ENCODE results near the gene PRR5.

The PRR5 gene

GRCh38 chr22:44760476-44760875 is 58.5 kb downstream of the PRR5 start:
- no peak for DNase-seq

DNA sequence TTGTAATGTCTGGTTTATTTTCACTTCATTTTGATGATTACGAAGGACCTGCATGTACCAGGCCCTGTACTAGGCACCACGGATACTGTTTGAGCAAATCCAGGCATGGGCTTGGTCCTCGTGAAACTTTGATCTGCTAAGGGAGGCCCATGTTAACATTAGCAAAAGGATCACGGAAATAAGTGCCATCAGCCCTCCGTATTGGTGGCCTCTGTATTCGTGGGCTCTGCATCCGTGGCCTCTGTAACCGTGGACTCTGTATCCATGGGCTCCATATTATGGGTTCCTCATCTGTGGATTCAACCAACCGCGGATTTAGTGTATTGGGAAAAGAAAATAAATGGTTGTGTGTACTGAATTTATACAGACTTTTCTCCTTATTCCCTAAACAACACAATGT is 59.0 kb downstream of the PRR5 start:
- no peak for DNase-seq

- DNase-seq: no peak
Observed at GRCh38 chr22:44764373-44764772, 62.4 kb downstream of the PRR5 start.

DNA sequence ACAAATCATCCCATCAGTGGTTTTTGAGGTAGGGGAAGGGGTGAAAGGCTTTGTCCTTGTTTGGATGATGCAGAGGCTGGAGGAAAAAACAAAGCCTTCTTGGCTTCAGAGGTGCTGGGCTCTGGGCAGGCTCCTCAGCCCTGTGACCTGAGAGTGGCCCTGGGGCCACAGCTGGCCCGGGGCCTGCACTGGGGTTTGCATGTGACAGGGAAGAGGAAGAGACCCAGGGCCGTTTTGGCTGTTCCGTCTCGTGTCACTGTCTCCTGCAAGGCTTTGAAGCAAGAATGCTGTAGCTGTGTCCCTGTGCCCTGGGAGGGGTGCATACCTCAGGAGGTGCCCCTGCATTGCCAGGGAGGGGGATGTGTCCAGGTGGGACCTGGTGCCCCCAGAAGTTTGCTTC is 63.0 kb downstream of the PRR5 start:
- no peak for DNase-seq

DNA sequence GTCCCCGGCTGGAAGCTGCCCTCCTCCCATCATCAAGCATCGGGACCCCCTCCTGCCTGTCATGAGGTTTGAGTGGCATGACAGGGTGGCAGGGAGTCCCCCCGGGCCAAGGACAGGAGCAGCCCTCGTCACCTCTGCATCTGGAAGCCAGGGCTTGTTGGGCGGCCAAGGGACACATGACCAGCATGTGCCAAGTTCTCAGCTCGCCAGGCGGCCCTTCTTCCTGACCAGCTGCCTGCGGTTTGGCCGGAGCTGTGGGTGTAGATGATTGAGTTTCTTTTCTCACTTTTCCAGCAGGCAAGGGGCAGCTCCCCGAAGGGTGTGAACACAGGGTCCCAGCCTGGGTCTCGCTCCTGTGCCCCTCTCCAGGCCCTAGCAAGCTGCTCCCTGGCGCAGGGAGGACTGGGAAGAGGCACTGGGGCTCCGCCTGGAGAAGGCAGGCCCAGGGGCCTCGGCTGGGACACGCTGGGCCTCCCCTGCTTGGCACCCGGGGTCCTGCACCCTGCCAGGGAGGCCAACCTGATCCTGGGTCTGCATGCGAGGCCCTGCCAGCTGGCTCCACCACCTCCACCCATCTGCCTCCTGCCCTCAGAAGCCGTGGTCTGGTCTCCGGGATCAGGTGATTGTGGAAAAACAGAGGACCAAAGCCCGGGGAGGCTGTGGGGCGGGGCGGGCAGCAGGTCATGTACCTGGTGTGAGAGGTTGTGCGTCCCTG is 63.7 kb downstream of the PRR5 start:
- DNase-seq: no peak

DNA sequence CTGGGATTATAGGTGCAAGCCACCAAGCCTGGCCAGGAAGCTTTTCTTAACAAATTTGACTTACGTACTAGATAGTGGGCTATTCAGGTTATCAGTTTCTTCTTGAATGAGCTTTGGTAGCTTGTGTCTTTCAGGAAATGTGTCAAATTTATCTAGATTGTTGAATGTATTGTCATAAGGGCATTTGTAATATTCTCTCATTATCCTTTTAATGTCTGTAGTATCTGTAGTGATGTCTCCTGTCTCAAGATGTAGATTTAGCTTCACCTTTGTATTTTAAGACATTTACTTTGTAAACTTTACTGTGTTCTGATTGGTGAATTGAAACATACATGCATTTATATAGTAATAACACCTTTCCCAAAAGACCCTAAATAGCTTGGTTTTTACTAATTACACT is 71.1 kb downstream of the PRR5 start:
- DNase-seq: no peak

DNA sequence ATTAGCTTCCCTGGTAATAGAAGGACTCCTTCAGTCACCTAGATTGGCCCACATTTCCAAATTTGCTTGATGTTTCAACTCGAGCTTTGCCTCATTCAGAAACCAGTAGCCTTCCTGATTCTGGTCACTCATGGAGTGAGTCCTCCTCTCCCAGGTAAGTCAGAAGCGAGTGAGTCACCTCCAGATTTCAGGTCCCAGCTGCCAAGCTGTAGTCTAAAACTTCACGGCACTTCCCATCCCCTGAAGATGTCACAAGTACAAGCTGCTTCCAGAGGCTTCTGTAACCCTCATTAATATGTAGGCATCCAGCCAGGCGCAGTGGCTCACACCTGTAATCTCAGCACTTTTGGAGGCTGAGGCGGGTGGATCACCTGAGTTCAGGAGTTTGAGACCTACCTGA is 73.9 kb downstream of the PRR5 start:
- no peak for DNase-seq

- no peak for DNase-seq
Observed at GRCh38 chr22:44776605-44777363, 74.8 kb downstream of the PRR5 start.

GRCh38 chr22:44777364-44777755 is 75.4 kb downstream of the PRR5 start:
- no peak for DNase-seq

GRCh38 chr22:44780876-44781449 is 79.0 kb downstream of the PRR5 start:
- DNase-seq: no peak

DNA sequence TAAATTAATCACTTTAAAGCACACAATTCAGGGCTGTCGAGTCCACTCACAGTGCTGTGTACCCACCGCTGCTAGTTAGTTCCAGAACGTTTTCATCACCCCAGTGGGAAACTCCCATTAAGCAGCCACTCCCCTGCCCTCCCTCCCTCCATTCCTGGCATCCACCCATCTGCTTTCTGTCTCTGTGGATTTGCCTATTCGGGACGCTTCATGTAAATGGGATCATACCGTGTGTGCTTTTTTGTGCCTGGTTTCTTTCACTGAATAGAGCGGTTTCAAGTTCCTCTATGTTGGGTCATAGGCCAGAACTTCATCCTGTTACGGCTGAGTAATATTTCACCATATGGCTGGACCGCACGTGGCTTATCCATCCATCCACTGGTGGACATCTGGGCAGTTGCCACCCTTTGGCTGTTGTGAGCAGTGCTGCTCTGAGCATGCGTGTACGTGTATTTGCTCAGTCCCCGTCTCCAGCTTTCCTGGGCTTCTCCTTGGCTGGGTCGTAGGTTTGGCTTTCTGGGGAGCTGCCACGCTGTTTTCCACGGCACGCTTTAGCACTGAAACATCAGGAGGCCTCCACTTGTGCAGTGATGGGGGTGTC is 80.5 kb downstream of the PRR5 start:
- DNase-seq: no peak

DNA sequence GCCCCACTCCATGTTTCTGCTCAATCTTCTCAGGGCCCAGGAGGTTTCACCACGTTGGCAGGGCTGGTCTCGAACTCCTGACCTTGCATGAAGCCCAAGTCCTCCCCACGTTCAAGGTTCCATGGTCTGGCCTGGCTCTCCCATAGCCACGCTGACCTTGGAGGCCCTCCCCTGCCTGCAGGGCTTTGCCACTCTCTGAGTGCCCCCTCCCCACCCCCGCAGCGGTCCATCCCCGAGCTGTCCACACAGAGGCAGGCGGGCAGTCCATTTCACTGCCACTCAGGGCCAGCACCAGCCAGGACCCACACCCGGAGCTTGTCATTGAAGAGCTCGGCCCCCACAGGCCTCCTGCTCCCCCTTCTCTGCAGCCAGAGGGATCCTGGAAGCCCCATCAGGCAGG is 81.1 kb downstream of the PRR5 start:
- no peak for DNase-seq

- DNase-seq: no peak
Observed at GRCh38 chr22:44783581-44783980, 81.6 kb downstream of the PRR5 start.

DNA sequence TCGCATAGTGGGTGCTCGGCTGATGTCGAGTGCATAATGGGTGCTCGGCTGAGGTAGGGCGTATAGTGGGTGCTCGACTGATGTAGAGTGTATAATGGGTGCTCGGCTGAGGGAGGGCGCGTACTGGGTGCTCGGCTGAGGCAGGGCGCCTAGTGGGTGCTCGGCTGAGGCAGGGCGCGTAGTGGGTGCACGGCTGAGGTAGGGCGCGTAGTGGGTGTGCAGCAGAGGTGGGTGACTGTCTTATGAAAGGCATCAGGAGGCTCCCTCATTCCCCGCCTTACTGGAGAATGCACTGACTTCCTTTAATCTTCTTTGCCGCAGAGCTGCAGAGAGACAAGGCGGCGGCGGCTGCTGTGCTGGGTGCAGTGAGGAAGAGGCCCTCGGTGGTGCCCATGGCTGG is 84.1 kb downstream of the PRR5 start:
- DNase-seq: no peak

DNA sequence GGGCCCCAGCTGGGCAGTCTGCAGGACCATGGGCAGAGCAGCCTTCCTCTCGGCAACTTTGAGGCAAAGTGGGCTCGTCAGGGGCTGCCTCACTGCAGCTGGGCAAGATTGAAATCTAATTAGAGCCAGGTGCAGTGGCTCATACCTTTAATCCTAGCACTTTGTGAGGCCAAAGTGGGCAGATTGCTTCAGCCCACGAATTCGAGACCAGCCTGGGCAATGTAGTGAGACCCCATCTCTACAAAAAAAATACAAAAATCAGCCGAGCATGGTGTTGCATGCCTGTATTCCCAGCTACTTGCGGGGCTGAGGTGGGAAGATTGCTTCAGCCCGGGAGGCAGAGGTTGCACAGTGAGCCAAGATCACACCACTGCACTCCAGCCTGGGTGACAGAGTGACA is 84.6 kb downstream of the PRR5 start:
- DNase-seq: no peak

All from CD4-positive, alpha-beta T cell treated with Interleukin-4 for 4 hours (primary cell).